ENCODE results near the gene ZBTB5.

Gene ZBTB5

GRCh38 chr9:37407468-37407867 lies 57.8 kb downstream of the ZBTB5 start:
- Histone ChIP-seq H3K27me3 (no peaks in the 10 kb centered on the region), H3K4me1 (no peaks in the 10 kb centered on the region), H3K4me3 (ENCODE audit: low read depth, low read length) (no peak overlapping the region), H3K36me3 (no peaks in the 10 kb centered on the region), H3K9me3 (no peaks in the 10 kb centered on the region)
- DNase-seq = no peak
- TF ChIP-seq CTCF (IDR thresholded peaks at IDR 0.05; ENCODE audit: low read depth, low read length) = peak; percentile 43

- no peaks in the 10 kb centered on the region for H3K4me1 ChIP-seq
- no peaks in the 10 kb centered on the region for H3K9me3 ChIP-seq
- no peak for TF ChIP-seq CTCF (IDR thresholded peaks at IDR 0.05; ENCODE audit: low read depth, low read length)
- no peak overlapping the region for H3K4me3 ChIP-seq (ENCODE audit: low read depth, low read length)
- no peaks in the 10 kb centered on the region for H3K27me3 ChIP-seq
- no peaks in the 10 kb centered on the region for H3K36me3 ChIP-seq
- no peak for DNase-seq
These were observed 58.4 kb downstream of the ZBTB5 start for GRCh38 chr9:37406603-37407401.

GRCh38 chr9:37405764-37406380 lies 59.4 kb downstream of the ZBTB5 start:
- TF ChIP-seq CTCF (IDR thresholded peaks at IDR 0.05; ENCODE audit: low read depth, low read length) = no peak
- no peak overlapping the region for H3K4me3 ChIP-seq (ENCODE audit: low read depth, low read length)
- no peaks in the 10 kb centered on the region for H3K27me3 ChIP-seq
- DNase-seq = no peak
- no peaks in the 10 kb centered on the region for H3K36me3 ChIP-seq
- no peaks in the 10 kb centered on the region for H3K9me3 ChIP-seq
- H3K4me1 ChIP-seq = no peaks in the 10 kb centered on the region

- H3K4me3 ChIP-seq (ENCODE audit: low read depth, low read length) = no peak overlapping the region
- no peaks in the 10 kb centered on the region for H3K9me3 ChIP-seq
- no peak for TF ChIP-seq CTCF (IDR thresholded peaks at IDR 0.05; ENCODE audit: low read depth, low read length)
- no peaks in the 10 kb centered on the region for H3K4me1 ChIP-seq
- no peaks in the 10 kb centered on the region for H3K27me3 ChIP-seq
- DNase-seq = no peak
- H3K36me3 ChIP-seq = no peaks in the 10 kb centered on the region
These were observed 59.9 kb downstream of the ZBTB5 start for GRCh38 chr9:37405350-37405749.

- Histone ChIP-seq H3K9me3 (no peaks in the 10 kb centered on the region), H3K4me1 (no peaks in the 10 kb centered on the region), H3K4me3 (ENCODE audit: low read depth, low read length) (no peak overlapping the region), H3K27me3 (no peaks in the 10 kb centered on the region), H3K36me3 (no peaks in the 10 kb centered on the region)
- DNase-seq = no peak
- TF ChIP-seq CTCF (IDR thresholded peaks at IDR 0.05; ENCODE audit: low read depth, low read length) = no peak
These were observed 60.7 kb downstream of the ZBTB5 start for GRCh38 chr9:37404590-37404989.

GRCh38 chr9:37399336-37399735 lies 65.9 kb downstream of the ZBTB5 start:
- Histone ChIP-seq H3K27me3 (no peaks in the 10 kb centered on the region), H3K4me3 (ENCODE audit: low read depth, low read length) (no peak overlapping the region), H3K4me1 (no peaks in the 10 kb centered on the region), H3K9me3 (no peaks in the 10 kb centered on the region), H3K36me3 (no peaks in the 10 kb centered on the region)
- no peak for TF ChIP-seq CTCF (IDR thresholded peaks at IDR 0.05; ENCODE audit: low read depth, low read length)
- no peak for DNase-seq
